Glomerular visceral epithelial cell (primary cell): ENCODE measurements around the gene ARRDC5.
"Not testable (repeated sequence)": the region's sequence is repeated elsewhere in the genome, so short reads cannot be mapped to it uniquely, and the experiment has no call there.

ENCODE experiments used
- DNase-seq: peaks from one replicate; pipeline ENCODE4 v3.0.0-alpha.2; 2016; ENCODE audit errors: extremely low spot score

ARRDC5 gene

DNA sequence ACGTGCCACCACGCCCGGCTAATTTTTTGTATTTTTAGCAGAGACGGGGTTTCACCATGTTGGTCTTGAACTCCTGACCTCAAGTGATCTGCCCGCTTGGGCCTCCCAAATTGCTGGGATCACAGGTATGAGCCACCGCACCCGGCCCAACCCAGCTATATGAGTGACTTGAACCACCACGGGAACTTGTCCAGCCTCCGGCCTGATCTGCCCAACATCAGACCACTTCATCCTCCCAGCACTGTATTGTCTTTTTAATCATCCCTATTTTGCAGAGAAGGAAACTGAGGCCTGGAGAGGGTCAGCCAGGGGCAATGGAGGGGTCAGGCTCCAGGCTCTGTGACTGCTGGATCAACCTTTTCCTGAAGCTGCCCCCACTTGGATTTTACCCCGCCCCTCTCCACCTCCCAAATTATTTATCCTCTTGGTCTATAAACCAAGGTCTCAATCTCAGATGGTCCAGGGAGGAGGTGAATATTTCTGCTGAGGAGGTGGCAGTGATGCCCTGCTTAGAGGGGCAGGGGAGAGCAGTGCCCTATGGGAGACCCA, 34.3 kb downstream of the ARRDC5 start:
- no peak for DNase-seq

GRCh38 chr19:4867534-4868285, 35.0 kb downstream of the ARRDC5 start, which contains the start of gene PLIN3:
Gene PLIN3 (minus strand): TSS chr19:4867667. CDS start chr19:4861394, 6,273 bp downstream.
- peak; percentile 97 for DNase-seq

- DNase-seq, result peak; percentile 46
These were observed 35.9 kb downstream of the ARRDC5 start for GRCh38 chr19:4866595-4867424.

DNA sequence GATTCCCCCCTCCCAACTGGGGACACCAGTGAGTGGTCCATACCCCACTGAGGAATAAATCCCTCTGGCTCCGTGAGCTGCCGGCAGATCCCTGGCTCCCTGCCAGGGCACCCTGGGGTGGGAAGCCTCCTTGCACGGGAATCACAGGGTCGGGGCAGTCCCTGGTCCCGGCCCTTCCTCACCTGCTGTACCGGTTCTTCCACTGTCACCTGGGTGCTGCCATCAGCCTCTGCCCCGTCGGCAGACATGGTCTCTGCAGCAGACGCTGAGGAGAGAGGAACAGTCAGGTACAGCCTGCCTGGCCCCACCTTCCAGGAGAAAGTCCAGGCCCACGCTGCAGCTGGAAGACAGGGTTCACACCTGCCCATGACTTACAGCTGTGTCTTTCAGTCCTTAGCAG, 41.5 kb downstream of the ARRDC5 start:
- DNase-seq, result no peak

DNA sequence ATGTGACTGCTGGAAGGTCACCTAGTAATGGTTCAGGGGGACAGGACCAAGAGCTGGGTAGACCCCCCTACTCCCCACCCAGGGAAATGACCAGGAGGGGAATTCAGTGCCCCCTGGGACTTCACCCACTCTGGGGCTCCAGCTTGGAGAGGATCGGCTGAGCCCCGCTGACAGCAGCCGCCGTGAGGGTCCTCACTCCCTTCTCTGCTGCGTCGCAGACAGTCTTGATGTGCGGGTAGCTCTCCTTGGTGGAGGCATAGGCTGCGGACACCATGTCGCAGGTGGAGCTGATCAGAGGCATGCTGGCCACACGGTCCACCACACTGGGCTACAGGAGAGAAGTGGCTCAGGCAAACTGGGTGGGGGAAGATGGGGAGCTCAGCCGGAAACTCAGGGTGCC, 43.0 kb downstream of the ARRDC5 start:
- no peak for DNase-seq

DNA sequence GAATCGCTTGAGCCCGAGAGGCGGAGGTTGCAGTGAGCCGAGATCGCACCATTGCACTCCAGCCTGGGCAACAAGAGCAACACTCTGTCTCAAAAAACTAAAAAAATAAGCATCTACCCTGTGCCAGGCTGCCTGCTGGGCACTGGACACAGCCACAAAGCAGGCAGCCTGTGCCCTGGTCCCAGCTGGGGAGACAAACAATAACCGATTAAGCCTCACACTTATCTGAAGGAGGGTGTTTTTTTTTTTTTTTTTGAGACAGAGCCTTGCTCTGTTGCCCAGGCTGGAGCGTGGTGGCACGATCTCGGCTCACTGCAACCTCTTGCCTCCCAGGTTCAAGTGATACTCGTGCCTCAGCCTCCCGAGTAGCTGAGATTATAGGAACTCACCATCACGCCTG, 46.2 kb downstream of the ARRDC5 start:
- DNase-seq, result not testable (repeated sequence)

DNA sequence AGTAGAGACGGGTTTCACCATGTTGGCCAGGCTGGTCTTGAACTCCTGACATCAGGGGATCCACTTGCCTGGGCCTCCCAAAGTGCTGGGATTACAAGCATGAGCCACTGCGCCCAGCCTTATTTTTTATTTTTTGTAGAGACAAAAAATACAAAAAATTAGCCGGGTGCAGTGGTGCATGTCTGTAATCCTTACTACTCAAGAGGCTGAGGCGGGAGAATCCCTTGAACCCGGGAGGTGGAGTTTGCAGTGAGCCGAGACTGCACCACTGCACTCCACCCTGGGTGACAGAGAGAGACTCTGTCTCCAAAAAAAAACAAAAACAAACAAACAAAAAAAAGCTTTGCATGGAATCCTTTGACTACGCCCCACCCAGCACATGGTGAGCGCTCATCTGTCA, 49.2 kb downstream of the ARRDC5 start:
- DNase-seq, result not testable (repeated sequence)

DNA sequence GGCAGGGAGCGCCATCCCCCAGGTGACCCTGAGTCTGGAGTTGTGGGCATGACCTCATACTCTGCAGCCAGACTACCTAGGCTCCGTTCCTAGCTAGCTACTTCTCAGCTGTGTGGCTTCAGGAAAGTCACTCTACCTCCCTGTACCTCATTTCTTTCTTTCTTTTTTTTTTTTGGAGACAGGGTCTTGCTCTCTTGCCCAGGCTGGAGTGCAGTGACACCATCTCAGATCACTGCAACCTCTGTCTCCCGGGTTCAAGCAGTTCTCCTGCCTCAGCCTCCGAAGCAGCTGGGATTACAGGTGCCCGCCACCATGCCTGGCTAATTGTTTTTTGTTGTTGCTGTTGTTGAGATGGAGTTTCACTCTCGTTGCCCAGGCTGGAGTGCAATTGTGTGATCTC, 50.2 kb downstream of the ARRDC5 start:
- DNase-seq, result no peak

DNA sequence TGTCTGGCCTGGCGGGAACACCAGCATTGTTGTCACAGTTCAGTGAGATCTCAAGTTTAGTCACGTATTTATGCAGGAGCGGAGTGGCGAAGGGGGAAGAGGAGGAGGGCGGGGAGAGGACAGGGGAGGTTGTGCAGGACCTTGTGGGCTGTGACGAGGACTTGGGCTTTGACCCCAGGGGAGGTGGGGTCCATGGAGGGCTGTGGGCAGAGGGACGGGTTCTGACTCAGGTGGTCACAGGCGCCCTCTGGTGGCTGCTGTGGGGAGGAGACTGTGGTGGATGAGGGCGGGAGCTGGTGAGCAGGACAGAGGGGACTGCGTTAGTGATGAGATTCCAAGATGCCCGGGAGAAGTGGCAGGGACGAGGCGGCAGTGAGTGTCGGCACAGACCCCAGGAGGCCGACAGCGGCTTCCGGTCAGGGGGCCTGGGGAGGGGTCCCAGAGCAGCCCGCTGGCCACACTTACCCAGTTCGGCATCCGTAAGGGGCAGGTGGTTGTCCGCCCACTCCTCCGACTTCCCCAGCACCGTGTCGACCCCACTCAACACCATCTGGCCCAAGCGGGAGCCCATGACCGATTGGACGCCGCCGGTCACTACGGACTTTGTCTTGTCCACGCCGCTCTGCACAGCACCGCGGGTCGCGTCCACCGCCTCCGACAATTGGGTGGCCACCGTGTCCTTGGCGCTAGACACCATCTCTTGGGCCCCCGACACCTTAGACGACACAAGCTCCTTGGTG, 51.0 kb downstream of the ARRDC5 start:
- peak; percentile 98 for DNase-seq

- DNase-seq, result no peak
These were observed 53.7 kb downstream of the ARRDC5 start for GRCh38 chr19:4849019-4849418.

GRCh38 chr19:4847190-4847973, 55.3 kb downstream of the ARRDC5 start:
- peak; percentile 47 for DNase-seq

DNA sequence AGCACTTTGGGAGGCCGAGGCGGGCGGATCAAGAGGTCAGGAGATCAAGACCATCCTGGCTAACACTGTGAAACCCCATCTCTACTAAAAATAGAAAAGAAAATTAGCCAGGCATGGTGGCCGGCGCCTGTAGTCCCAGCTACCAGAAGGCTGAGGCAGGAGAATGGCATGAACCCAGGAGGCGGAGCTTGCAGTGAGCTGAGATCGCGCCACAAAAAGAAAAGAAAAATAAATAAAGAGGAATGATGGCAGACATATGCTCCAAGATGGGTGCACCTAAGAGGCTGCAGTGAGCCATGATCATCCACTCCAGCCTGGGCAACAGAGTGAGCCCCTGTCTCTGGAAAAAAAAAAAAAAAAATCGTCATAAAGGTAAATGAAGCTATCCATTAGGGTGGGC, 56.7 kb downstream of the ARRDC5 start:
- peak; percentile 63 for DNase-seq

- DNase-seq, result peak; percentile 91
These were observed 58.1 kb downstream of the ARRDC5 start for GRCh38 chr19:4844348-4845179.

- no peak for DNase-seq
These were observed 59.1 kb downstream of the ARRDC5 start for GRCh38 chr19:4843647-4843965.
